A549 (cell line): ENCODE data around the gene OSBPL8.

Experiments
- CTCF ChIP-seq: fragments of >200 bp; sonication (Bioruptor Twin); formaldehyde crosslinking; IDR thresholded peaks from 3 replicates; pipeline ENCODE4 v1.5.1; 2016
- HDAC2 ChIP-seq: fragments of 200-600 bp; sonication (generic); IDR thresholded peaks from 2 replicates; pipeline ENCODE4 v1.6.1; 2016
- HMGXB4 ChIP-seq: fragments of 250-450 bp; sonication (Bioruptor Pico); IDR thresholded peaks from 2 replicates; pipeline ENCODE4 v1.5.0; 2021; ENCODE audit warnings: mild to moderate bottlenecking, moderate library complexity, borderline replicate concordance
- JUN ChIP-seq, 2 experiments: fragments of >200 bp; sonication (Bioruptor Twin); formaldehyde crosslinking; IDR thresholded peaks; 2 replicates in 1 of 2; 3 replicates in 1 of 2; pipeline ENCODE4 v1.6.1; 2016 to 2017
- JUNB ChIP-seq: fragments of >200 bp; sonication (Bioruptor Twin); formaldehyde crosslinking; IDR thresholded peaks from 2 replicates; pipeline ENCODE4 v1.6.1; 2016
- MAZ ChIP-seq: fragments of 150-350 bp; IDR thresholded peaks from 2 replicates; pipeline ENCODE4 v1.6.1; 2014; ENCODE audit warnings: antibody characterized with exemption, low read depth, low read length, borderline replicate concordance
- NR3C1 ChIP-seq: fragments of >200 bp; sonication (Bioruptor Twin); formaldehyde crosslinking; IDR thresholded peaks from 3 replicates; pipeline ENCODE4 v1.6.1; 2017
- POLR2A ChIP-seq: IDR thresholded peaks from 2 replicates; pipeline ENCODE4 v1.6.1; 2012; ENCODE audit warnings: mild to moderate bottlenecking, low read length
- RAD21 ChIP-seq, 2 experiments: fragments of >200 bp in 1 of 2; sonication (Bioruptor Twin) in 1 of 2; formaldehyde crosslinking in 1 of 2; IDR thresholded peaks in 1 of 2; conservative IDR thresholded peaks in 1 of 2; 2 replicates in 1 of 2; 3 replicates in 1 of 2; pipeline ENCODE4 v1.6.1; 2012 to 2018; ENCODE audit warnings: inconsistent platforms in 1 of 2
- RFX5 ChIP-seq: fragments of 450-650 bp; IDR thresholded peaks from 2 replicates; pipeline ENCODE4 v1.7.1; 2014; ENCODE audit warnings: antibody characterized with exemption, mild to moderate bottlenecking, moderate library complexity
- SMC3 ChIP-seq: fragments of >200 bp; sonication (Bioruptor Twin); formaldehyde crosslinking; IDR thresholded peaks from 3 replicates; pipeline ENCODE4 v1.6.1; 2018; ENCODE audit warnings: inconsistent platforms

- TF ChIP-seq CTCF: no peak
- TF ChIP-seq JUNB: no peak
- no peak for TF ChIP-seq HMGXB4 (CRISPR knock-in tag)
- no peak for TF ChIP-seq JUN (IDR thresholded peaks at IDR 0.05)
- TF ChIP-seq POLR2A: no peak
- TF ChIP-seq RFX5: no peak
- TF ChIP-seq RAD21 (conservative IDR thresholded peaks at IDR 0.05 in 1 of 2, IDR thresholded peaks at IDR 0.05 in 1 of 2): no peak
- no peak for TF ChIP-seq HDAC2
- no peak for TF ChIP-seq SMC3
- TF ChIP-seq MAZ: no peak
- TF ChIP-seq NR3C1: no peak
These were observed 12.7 kb downstream of the OSBPL8 start for GRCh38 chr12:76546889-76547288.
